HCT116 (cell line): Measurements from ENCODE around the gene FARSA. TPM values are rescaled to one million over a fixed set of nuclear protein-coding genes. Genes with fewer than 3 reads are reported as not detected.

Experiments
- ATAC-seq: fragments of 200-7000 bp; cut with Tn5 transposase; 2 replicates; pipeline ENCODE4 v1.9.1; 2020; ENCODE audit warnings: mild to moderate bottlenecking, moderate library complexity
- BruUV-seq: library from RNA; stranded (reverse); fragments of 400-500 nt; replicated peaks from 2 replicates; lab custom pipeline; 2021; lab: Mats Ljungman, UMichigan
- CTCF ChIA-PET: fragments of 300-600 bp; sonication (Branson Sonifier 250); formaldehyde crosslinking; loops from one replicate; lab custom pipeline; 2021; ENCODE audit warnings: antibody characterized with exemption; lab: Charles Lee
- POLR2A ChIA-PET: fragments of 300-600, 350-600 bp; sonication (Branson Sonifier 250); formaldehyde crosslinking; loops from one replicate; lab custom pipeline; 2021; ENCODE audit warnings: antibody characterized with exemption; lab: Charles Lee
- RAD21 ChIA-PET, 2 experiments: fragments of 300-600 bp; sonication (Branson Sonifier 250); formaldehyde crosslinking; loops; one replicate each; lab custom pipeline; 2023; ENCODE audit warnings: low total read pairs in 2 of 2; ENCODE audit not compliant: uncharacterized antibody in 2 of 2, unreplicated experiment in 2 of 2, low non-redundant PET in 1 of 2; lab: Charles Lee
- DNase-seq: peaks from one replicate; pipeline ENCODE4 v3.0.0-alpha.2; 2010; ENCODE audit warnings: low read depth, low spot score
- H2AFZ ChIP-seq: fragments of 200-600 bp; shearing (Covaris generic), sonication (generic); 2 replicates; pipeline ENCODE4 v1.6.1; 2017; ENCODE audit warnings: low read depth, mixed run types, mixed read lengths, antibody characterized with exemption, low read length; ENCODE audit not compliant: poor library complexity, severe bottlenecking
- H3K27ac ChIP-seq: 2 replicates; pipeline ENCODE4 v1.5.1; 2012; ENCODE audit warnings: low read depth, low read length
- H3K27me3 ChIP-seq: fragments of 200-600 bp; sonication (generic); 2 replicates; pipeline ENCODE4 v1.6.1; 2016; ENCODE audit warnings: mixed run types, low read length, mixed read lengths; ENCODE audit not compliant: insufficient read depth
- H3K36me3 ChIP-seq, 2 experiments: fragments of 200-500 bp in 1 of 2; fragments of 200-600 bp in 1 of 2; sonication (Bioruptor generic) in 1 of 2; sonication (generic) in 1 of 2; 2 replicates each; pipeline versions ENCODE4 v1.5.1 to v1.6.1; 2014 to 2016; ENCODE audit warnings: low read length in 2 of 2, inconsistent platforms in 1 of 2, mixed read lengths in 1 of 2, mixed run types in 1 of 2; ENCODE audit not compliant: insufficient read depth in 2 of 2, control insufficient read depth in 1 of 2
- H3K4me1 ChIP-seq, 2 experiments: fragments of 200-600 bp in 1 of 2; sonication (generic) in 1 of 2; 2 replicates each; pipeline versions ENCODE4 v1.5.1 to v1.6.1; 2012 to 2017; ENCODE audit warnings: low read length in 2 of 2, inconsistent platforms in 1 of 2, mild to moderate bottlenecking in 1 of 2, mixed read lengths in 1 of 2, mixed run types in 1 of 2, moderate library complexity in 1 of 2; ENCODE audit not compliant: insufficient read depth in 2 of 2, control insufficient read depth in 1 of 2
- H3K4me2 ChIP-seq: fragments of 200-600 bp; sonication (generic); 2 replicates; pipeline ENCODE4 v1.6.1; 2017; ENCODE audit warnings: mixed run types, low read length, mixed read lengths
- H3K4me3 ChIP-seq, 2 experiments: fragments of 200-600 bp in 1 of 2; sonication (generic) in 1 of 2; replicated peaks in 1 of 2; 2 replicates each; pipeline ENCODE4 v1.5.1; 2011 to 2016; ENCODE audit warnings: low read length in 2 of 2, control low read depth in 1 of 2, low read depth in 1 of 2, mild to moderate bottlenecking in 1 of 2, mixed read lengths in 1 of 2, mixed run types in 1 of 2
- H3K79me2 ChIP-seq: fragments of 200-600 bp; sonication (generic); 2 replicates; pipeline ENCODE4 v1.6.1; 2017; ENCODE audit warnings: mild to moderate bottlenecking, mixed run types, low read length, moderate library complexity, mixed read lengths; ENCODE audit not compliant: insufficient read depth
- H3K9ac ChIP-seq: fragments of 200-600 bp; sonication (generic); 2 replicates; pipeline ENCODE4 v1.6.1; 2016; ENCODE audit warnings: low read length, mixed read lengths
- H3K9me2 ChIP-seq: fragments of 200-600 bp; sonication (generic), shearing (Covaris generic); 2 replicates; pipeline ENCODE4 v1.6.1; 2017; ENCODE audit warnings: mixed run types, mild to moderate bottlenecking, moderate library complexity; ENCODE audit not compliant: insufficient read depth
- H3K9me3 ChIP-seq, 2 experiments: fragments of 200-500 bp in 1 of 2; fragments of 200-600 bp in 1 of 2; sonication (Bioruptor generic) in 1 of 2; sonication (generic) in 1 of 2; 2 replicates each; pipeline ENCODE4 v1.6.1; 2014 to 2017; ENCODE audit warnings: low read length in 2 of 2, mixed read lengths in 2 of 2, inconsistent platforms in 1 of 2, low read depth in 1 of 2, mild to moderate bottlenecking in 1 of 2, mixed run types in 1 of 2, moderate library complexity in 1 of 2; ENCODE audit not compliant: control insufficient read depth in 1 of 2, insufficient read depth in 1 of 2
- H4K20me1 ChIP-seq: fragments of 200-600 bp; sonication (generic), shearing (Covaris generic); 2 replicates; pipeline ENCODE4 v1.6.1; 2017; ENCODE audit warnings: mixed run types, mild to moderate bottlenecking, moderate library complexity; ENCODE audit not compliant: insufficient read depth
- ATF3 ChIP-seq: IDR thresholded peaks from 2 replicates; pipeline ENCODE4 v1.6.1; 2012
- CBX3 ChIP-seq: IDR thresholded peaks from 2 replicates; pipeline ENCODE4 v1.6.1; 2012; ENCODE audit warnings: low read depth
- CEBPB ChIP-seq: IDR thresholded peaks from 2 replicates; pipeline ENCODE4 v1.6.1; 2012; ENCODE audit warnings: low read depth
- CTCF ChIP-seq, 3 experiments: fragments of 200-600 bp in 1 of 3; sonication (generic) in 1 of 3; IDR thresholded peaks in 2 of 3; conservative IDR thresholded peaks in 1 of 3; 2 replicates each; pipeline ENCODE4 v1.5.1; 2012 to 2017; ENCODE audit warnings: low read depth in 2 of 3, low read length in 2 of 3, antibody characterized with exemption in 1 of 3, borderline replicate concordance in 1 of 3, control low read depth in 1 of 3, mild to moderate bottlenecking in 1 of 3, mixed read lengths in 1 of 3, mixed run types in 1 of 3, moderate library complexity in 1 of 3; ENCODE audit not compliant: insufficient read depth in 1 of 3
- EGR1 ChIP-seq: IDR thresholded peaks from 2 replicates; pipeline ENCODE4 v1.6.1; 2012; ENCODE audit warnings: low read depth
- ELF1 ChIP-seq: IDR thresholded peaks from 2 replicates; pipeline ENCODE4 v1.6.1; 2012; ENCODE audit warnings: low read depth, borderline replicate concordance
- EZH2 ChIP-seq: fragments of 200-600 bp; sonication (generic); IDR thresholded peaks from 2 replicates; pipeline ENCODE4 v1.6.1; 2017; ENCODE audit warnings: antibody characterized with exemption, mixed run types
- EZH2phosphoT487 ChIP-seq: fragments of 200-600 bp; IDR thresholded peaks from 2 replicates; pipeline ENCODE4 v1.6.1; 2018; ENCODE audit warnings: antibody characterized with exemption, borderline replicate concordance
- FOSL1 ChIP-seq: IDR thresholded peaks from 2 replicates; pipeline ENCODE4 v1.6.1; 2012; ENCODE audit warnings: low read depth
- MAX ChIP-seq: IDR thresholded peaks from 2 replicates; pipeline ENCODE4 v1.6.1; 2012
- POLR2A ChIP-seq: IDR thresholded peaks from 2 replicates; pipeline ENCODE4 v1.7.0; 2011; ENCODE audit warnings: borderline replicate concordance; ENCODE audit not compliant: insufficient read depth, insufficient read length; ENCODE audit errors: extremely low read depth
- REST ChIP-seq: IDR thresholded peaks from 2 replicates; pipeline ENCODE4 v1.6.1; 2012; ENCODE audit warnings: low read depth
- SP1 ChIP-seq: IDR thresholded peaks from 2 replicates; pipeline ENCODE4 v1.6.1; 2012; ENCODE audit warnings: low read depth
- SRF ChIP-seq: IDR thresholded peaks from 2 replicates; pipeline ENCODE4 v1.6.1; 2012; ENCODE audit warnings: low read depth
- TCF7L2 ChIP-seq: IDR thresholded peaks from 2 replicates; pipeline ENCODE4 v1.7.0; 2011; ENCODE audit warnings: borderline replicate concordance, inconsistent platforms; ENCODE audit not compliant: insufficient read depth, insufficient read length; ENCODE audit errors: extremely low read depth
- YY1 ChIP-seq: IDR thresholded peaks from 2 replicates; pipeline ENCODE4 v1.6.1; 2011; ENCODE audit warnings: low read length, low read depth, moderate library complexity, mild to moderate bottlenecking; ENCODE audit not compliant: insufficient replicate concordance; ENCODE audit errors: extremely low read depth
- ZBTB33 ChIP-seq: IDR thresholded peaks from 2 replicates; pipeline ENCODE4 v1.6.1; 2011; ENCODE audit warnings: mild to moderate bottlenecking, low read length, moderate library complexity; ENCODE audit not compliant: insufficient replicate concordance; ENCODE audit errors: extremely low read depth
- ZFX ChIP-seq: fragments of 450-650 bp; IDR thresholded peaks from 2 replicates; pipeline ENCODE4 v1.6.1; 2017
- ZNF274 ChIP-seq: fragments of 200-500 bp; sonication (Bioruptor generic); IDR thresholded peaks from 2 replicates; pipeline ENCODE4 v1.6.1; 2014; ENCODE audit warnings: mild to moderate bottlenecking, low read depth, low read length, inconsistent platforms
- intact Hi-C: fragments of 100-400 bp; cut with micrococcal nuclease; formaldehyde crosslinking; loops from 2 replicates; pipeline ENCODE4 v1.10.0; 2022
- total RNA-seq: library from RNA; stranded (reverse); gene quantifications from one replicate; pipeline ENCODE4 v1.2.1, GENCODE V29; 2021; ENCODE audit not compliant: unreplicated experiment

Gene FARSA
- total RNA-seq, 1 experiment from 2014 or later: 129 TPM

- Histone ChIP-seq H3K4me2 (no peak overlapping the region), H3K36me3 (no peaks in the 10 kb centered on the region), H3K27me3 (no peaks in the 10 kb centered on the region), H2AFZ (no peak overlapping the region), H3K27ac (no peak overlapping the region), H3K9me3 (no peaks in the 10 kb centered on the region), H3K9ac (no peak overlapping the region), H3K4me3 (no peak overlapping the region), H3K79me2 (no peaks in the 10 kb centered on the region), H4K20me1 (no peaks in the 10 kb centered on the region), H3K9me2 (no peaks in the 10 kb centered on the region), H3K4me1 (peaks cover 14 to 24% of the 10 kb centered on the region in 2 experiments; a peak in 3 of 4 replicates)
- ChIA-PET CTCF (interaction anchor here (1.4 to 8.0 kb wide), 3 partner anchors 54 to 114 kb away, joined by 4 to 94 read pairs (median 59); no protein-coding TSS in a partner anchor), POLR2A (no interaction called here), RAD21 (interaction anchor here in 1 of 2 experiments (1.3 kb wide), 1 partner anchor 98 kb away, joined by 3 read pairs; no protein-coding TSS in a partner anchor)
- no TSS peak for BruUV-seq
- DNase-seq (no peak), ATAC-seq (no peak)
- no peak for TF ChIP-seq EZH2phosphoT487
- TF ChIP-seq EGR1: no peak
- TF ChIP-seq ZNF274: no peak
- TF ChIP-seq ZBTB33: no peak
- TF ChIP-seq CBX3: no peak
- TF ChIP-seq CEBPB: no peak
- TF ChIP-seq CTCF (IDR thresholded peaks at IDR 0.05 in 2 of 3, conservative IDR thresholded peaks at IDR 0.05 in 1 of 3; ENCODE audit: borderline replicate concordance in 1 of 3, insufficient read depth in 1 of 3, low read depth in 2 of 3, low read length in 2 of 3): no peak
- TF ChIP-seq YY1: no peak
- no peak for TF ChIP-seq MAX
- no peak for TF ChIP-seq TCF7L2
- no peak for TF ChIP-seq FOSL1
- no peak for TF ChIP-seq POLR2A
- no peak for TF ChIP-seq EZH2
- TF ChIP-seq ELF1: no peak
- no peak for TF ChIP-seq ATF3
- no peak for TF ChIP-seq ZFX
- no peak for TF ChIP-seq SRF
- no peak for TF ChIP-seq REST
- no peak for TF ChIP-seq SP1
- intact Hi-C loops: loop anchor here (5.0 to 10.0 kb wide), 2 partner anchors 357 to 615 kb away; no protein-coding TSS in a partner anchor
These were observed 46.5 kb upstream of the FARSA start for GRCh38 chr19:12979974-12980373.
